IPS-18c (cell line): ENCODE results near the gene C8B.

ENCODE experiments used
- H3K4me3 ChIP-seq: 2 replicates; pipeline ENCODE4 v1.7.0; 2013; ENCODE audit warnings: low read depth, mild to moderate bottlenecking, low read length, moderate library complexity; ENCODE audit not compliant: insufficient read depth
- H3K9me3 ChIP-seq: one replicate; pipeline ENCODE4 v1.6.1; 2013; ENCODE audit warnings: mild to moderate bottlenecking, low read length, moderate library complexity; ENCODE audit not compliant: control insufficient read depth, insufficient read depth

The C8B gene

GRCh38 chr1:56920591-56921001, 45.2 kb downstream of the C8B start:
- Histone ChIP-seq H3K4me3 (no peak overlapping the region), H3K9me3 (no peaks in the 10 kb centered on the region)

- H3K4me3 ChIP-seq: no peak overlapping the region
- H3K9me3 ChIP-seq: no peaks in the 10 kb centered on the region
These were observed 48.5 kb downstream of the C8B start for GRCh38 chr1:56917356-56917755.

- Histone ChIP-seq H3K9me3 (no peaks in the 10 kb centered on the region), H3K4me3 (no peak overlapping the region)
These were observed 49.2 kb downstream of the C8B start for GRCh38 chr1:56916630-56917029.

- H3K9me3 ChIP-seq: no peaks in the 10 kb centered on the region
- no peak overlapping the region for H3K4me3 ChIP-seq
These were observed 49.9 kb downstream of the C8B start for GRCh38 chr1:56915960-56916359.

GRCh38 chr1:56912325-56912724, 53.5 kb downstream of the C8B start:
- H3K4me3 ChIP-seq: no peak overlapping the region
- H3K9me3 ChIP-seq: no peaks in the 10 kb centered on the region

- H3K9me3 ChIP-seq: no peaks in the 10 kb centered on the region
- H3K4me3 ChIP-seq: no peak overlapping the region
These were observed 54.5 kb downstream of the C8B start for GRCh38 chr1:56911098-56911938.

GRCh38 chr1:56910441-56910985, 55.3 kb downstream of the C8B start:
- Histone ChIP-seq H3K9me3 (no peaks in the 10 kb centered on the region), H3K4me3 (no peak overlapping the region)

- Histone ChIP-seq H3K4me3 (no peak overlapping the region), H3K9me3 (no peaks in the 10 kb centered on the region)
These were observed 57.1 kb downstream of the C8B start for GRCh38 chr1:56908619-56909221.

GRCh38 chr1:56905667-56906066, 60.1 kb downstream of the C8B start:
- H3K9me3 ChIP-seq: no peaks in the 10 kb centered on the region
- no peak overlapping the region for H3K4me3 ChIP-seq

- H3K9me3 ChIP-seq: no peaks in the 10 kb centered on the region
- no peak overlapping the region for H3K4me3 ChIP-seq
These were observed 61.0 kb downstream of the C8B start for GRCh38 chr1:56904663-56905397.

GRCh38 chr1:56903778-56904177, 62.0 kb downstream of the C8B start:
- Histone ChIP-seq H3K9me3 (no peaks in the 10 kb centered on the region), H3K4me3 (no peak overlapping the region)

- no peaks in the 10 kb centered on the region for H3K9me3 ChIP-seq
- H3K4me3 ChIP-seq: no peak overlapping the region
These were observed 64.1 kb downstream of the C8B start for GRCh38 chr1:56901716-56902115.

- H3K9me3 ChIP-seq: no peaks in the 10 kb centered on the region
- no peak overlapping the region for H3K4me3 ChIP-seq
These were observed 66.9 kb downstream of the C8B start for GRCh38 chr1:56898879-56899278.

- no peak overlapping the region for H3K4me3 ChIP-seq
These were observed 67.8 kb downstream of the C8B start for GRCh38 chr1:56898005-56898373.

GRCh38 chr1:56897150-56898004, 68.4 kb downstream of the C8B start:
- no peaks in the 10 kb centered on the region for H3K9me3 ChIP-seq
- no peak overlapping the region for H3K4me3 ChIP-seq

More at GRCh38 chr1:56898005-56898373, 67.8 kb downstream of the C8B start:
- H3K9me3 ChIP-seq: no peaks in the 10 kb centered on the region

GRCh38 chr1:56894014-56894413, 71.8 kb downstream of the C8B start:
- no peaks in the 10 kb centered on the region for H3K9me3 ChIP-seq
- no peak overlapping the region for H3K4me3 ChIP-seq

GRCh38 chr1:56890229-56890628, 75.6 kb downstream of the C8B start:
- H3K4me3 ChIP-seq: no peak overlapping the region

More at GRCh38 chr1:56890229-56890628, 75.6 kb downstream of the C8B start:
- H3K9me3 ChIP-seq: no peaks in the 10 kb centered on the region
